ENCODE results near the gene NFIA.
A peak's percentile ranks its signal among the peaks of the same experiment; 100 is the strongest.

The NFIA gene

GRCh38 chr1:61480273-61480935 is 398.0 kb downstream of the NFIA start:
- no peak for DNase-seq

- no peak for DNase-seq
Observed at GRCh38 chr1:61481315-61481715, 399.0 kb downstream of the NFIA start.

- DNase-seq, result no peak
Observed at GRCh38 chr1:61482170-61482734, 399.9 kb downstream of the NFIA start.

- DNase-seq, result no peak
Observed at GRCh38 chr1:61486783-61487536, 404.6 kb downstream of the NFIA start.

DNA sequence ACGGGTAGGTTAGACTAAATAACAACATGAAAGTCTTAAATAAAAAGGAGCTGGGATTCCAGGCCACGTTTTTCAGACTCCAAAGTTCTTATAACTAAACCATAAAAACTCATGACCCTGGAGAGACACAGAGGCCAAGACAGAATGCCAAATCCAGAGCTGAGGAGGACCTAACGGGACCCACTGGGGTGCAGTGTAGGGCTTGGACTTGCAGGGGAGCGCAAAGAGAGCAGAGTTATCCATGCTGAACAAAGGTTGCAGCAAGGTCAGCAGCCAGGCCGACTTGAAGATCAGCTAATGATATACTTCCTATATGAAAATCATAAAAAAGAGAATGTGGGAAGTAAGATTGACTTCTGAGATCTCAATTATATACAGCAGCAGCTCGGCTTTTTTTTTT is 405.4 kb downstream of the NFIA start:
- peak; percentile 36 for DNase-seq

- peak; percentile 8 for DNase-seq
Observed at GRCh38 chr1:61490924-61491323, 408.6 kb downstream of the NFIA start.

- DNase-seq, result no peak
Observed at GRCh38 chr1:61491497-61491896, 409.1 kb downstream of the NFIA start.

- DNase-seq, result no peak
Observed at GRCh38 chr1:61494000-61494399, 411.6 kb downstream of the NFIA start.

DNA sequence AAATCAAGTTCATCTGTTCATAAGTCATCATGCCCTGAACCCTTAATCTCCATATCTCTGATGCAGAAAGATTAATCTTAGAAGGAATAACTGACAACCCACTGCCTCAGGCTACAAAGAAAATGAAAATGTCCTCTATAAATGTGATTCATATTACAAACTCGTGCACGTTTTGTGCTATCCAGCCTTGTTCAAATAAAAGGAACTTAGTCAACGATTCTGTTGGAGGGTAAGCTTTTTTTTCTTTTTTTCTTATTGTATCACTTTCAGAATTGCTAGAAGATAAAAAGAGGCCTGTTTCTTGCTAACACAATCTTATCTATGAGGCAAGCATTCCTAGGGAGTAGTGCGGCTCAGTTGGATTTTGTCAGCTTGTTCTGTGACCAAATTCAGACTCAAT is 414.1 kb downstream of the NFIA start:
- DNase-seq, result no peak

DNA sequence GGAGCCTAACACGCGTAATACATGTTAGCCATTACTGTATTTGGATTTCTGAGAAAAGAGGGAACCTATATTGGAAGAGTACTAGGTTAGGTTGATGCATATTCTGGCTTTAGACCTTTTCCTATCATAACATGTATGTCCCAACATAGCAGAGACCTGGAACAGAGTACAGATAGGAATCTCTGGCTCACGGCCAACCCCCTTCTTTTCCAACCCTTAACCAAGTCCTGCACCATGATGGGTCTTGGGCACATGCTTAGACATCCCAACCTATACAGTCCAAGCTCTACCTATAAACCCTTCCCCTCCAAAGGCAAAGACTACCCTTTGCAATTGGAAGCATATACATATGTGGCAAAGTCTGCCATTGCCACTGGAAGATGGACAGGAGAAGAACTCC is 414.7 kb downstream of the NFIA start:
- DNase-seq, result no peak

- DNase-seq, result no peak
Observed at GRCh38 chr1:61498342-61498741, 416.0 kb downstream of the NFIA start.

GRCh38 chr1:61501971-61502916 is 419.9 kb downstream of the NFIA start:
- peak; percentile 19 for DNase-seq

DNA sequence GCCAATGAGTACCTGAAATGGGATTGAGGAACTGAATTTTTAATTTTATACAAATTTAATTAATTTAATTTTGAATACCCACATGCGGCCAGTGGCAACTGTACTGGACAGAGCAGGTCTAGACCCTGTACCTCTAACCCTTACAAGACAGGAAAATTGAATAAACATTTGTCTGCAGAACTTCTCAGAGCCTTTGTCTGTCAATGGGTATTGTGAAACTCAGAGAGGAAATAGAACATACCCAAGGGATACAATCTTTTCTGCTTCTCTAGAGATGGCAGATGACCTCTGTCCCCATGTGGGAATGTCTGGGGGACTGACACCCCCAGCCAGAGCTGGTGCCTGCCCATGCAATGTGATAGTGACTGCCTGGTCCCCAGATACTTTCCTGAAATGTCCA is 421.9 kb downstream of the NFIA start:
- DNase-seq, result peak; percentile 1

- peak; percentile 30 for DNase-seq
Observed at GRCh38 chr1:61504852-61505390, 422.6 kb downstream of the NFIA start.

DNA sequence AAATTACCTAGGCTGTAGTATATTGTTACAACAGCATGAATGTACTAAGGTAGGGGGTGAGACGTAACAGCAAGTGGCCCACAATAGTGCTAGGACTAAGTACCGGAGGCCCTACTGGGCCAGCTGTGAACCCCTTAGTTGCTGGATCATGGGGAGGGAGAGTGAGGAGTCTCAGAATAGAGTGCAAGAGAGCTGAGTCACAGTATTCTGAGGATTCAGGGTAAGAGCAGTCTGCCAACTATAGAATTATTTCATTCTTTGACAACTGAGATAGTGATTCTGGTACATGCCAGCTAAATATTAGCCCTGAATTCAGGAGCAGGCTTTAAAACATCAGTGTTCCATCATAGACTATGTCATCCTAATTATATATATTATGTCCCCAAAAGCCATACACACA is 423.9 kb downstream of the NFIA start:
- DNase-seq, result no peak

GRCh38 chr1:61506944-61507500 is 424.7 kb downstream of the NFIA start:
- DNase-seq, result no peak
